Glutamatergic neuron (in vitro differentiated cells): Measurements from ENCODE around the gene LRRC8D. TPM values are rescaled to one million over a fixed set of nuclear protein-coding genes. Genes with fewer than 3 reads are reported as not detected.

Experiments
- DNase-seq: peaks from one replicate; pipeline ENCODE4 v3.0.0; 2022
- H3K27ac Mint-ChIP-seq: one replicate; pipeline ENCODE4 v1.8.0; 2020; ENCODE audit warnings: mild to moderate bottlenecking, mixed read lengths, inconsistent platforms; ENCODE audit not compliant: unreplicated experiment
- H3K27me3 Mint-ChIP-seq: one replicate; pipeline ENCODE4 v1.8.0; 2020; ENCODE audit warnings: mild to moderate bottlenecking, moderate library complexity, mixed read lengths, inconsistent platforms; ENCODE audit not compliant: unreplicated experiment
- H3K36me3 Mint-ChIP-seq: one replicate; pipeline ENCODE4 v1.8.0; 2020; ENCODE audit warnings: mild to moderate bottlenecking, mixed read lengths, inconsistent platforms; ENCODE audit not compliant: unreplicated experiment
- H3K4me1 Mint-ChIP-seq: one replicate; pipeline ENCODE4 v1.8.0; 2020; ENCODE audit warnings: mild to moderate bottlenecking, low read depth, mixed read lengths, inconsistent platforms; ENCODE audit not compliant: unreplicated experiment
- H3K4me3 Mint-ChIP-seq: one replicate; pipeline ENCODE4 v1.8.0; 2020; ENCODE audit warnings: mild to moderate bottlenecking, mixed read lengths, inconsistent platforms; ENCODE audit not compliant: unreplicated experiment
- H3K9me3 Mint-ChIP-seq: one replicate; pipeline ENCODE4 v1.8.0; 2020; ENCODE audit warnings: mild to moderate bottlenecking, moderate library complexity, mixed read lengths, inconsistent platforms; ENCODE audit not compliant: unreplicated experiment
- total RNA-seq: library from RNA; stranded (reverse); fragmentation: NEBNext Ultra II Directional; extraction: Animal tissue kit (Norgen Biotek cat#: 25700); gene quantifications from one replicate; pipeline ENCODE4 v1.2.1, GENCODE V29; 2021; ENCODE audit not compliant: unreplicated experiment
- TF ChIP-seq, protein P1 (sequence below): fragments of 200-600 bp; sonication (generic); IDR thresholded peaks from one replicate; pipeline ENCODE4 v1.5.0; 2021; ENCODE audit not compliant: partially characterized antibody, unreplicated experiment

LRRC8D gene
- total RNA-seq, 1 donor from 2014 or later: 54.9 TPM

DNA sequence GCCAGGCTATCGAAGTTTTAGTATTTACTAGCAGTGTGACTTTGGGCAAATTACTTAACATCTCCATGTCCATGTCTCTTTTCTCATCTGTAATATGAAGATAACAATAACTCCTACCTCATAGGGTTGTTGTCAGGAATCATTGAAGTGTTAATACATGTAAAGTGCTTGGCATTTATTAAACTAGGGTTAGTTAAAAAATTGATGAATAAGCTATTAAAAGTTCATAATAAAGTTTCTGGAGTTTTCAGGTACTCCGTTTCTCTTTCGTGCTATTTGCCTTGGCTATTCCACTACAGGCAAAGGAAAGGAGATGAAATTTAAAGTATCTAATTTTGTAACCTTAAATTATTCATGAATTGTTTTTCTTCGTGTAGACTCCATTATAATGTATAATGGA, 16.7 kb downstream of the LRRC8D start:
- H3K4me3 Mint-ChIP-seq: no peak overlapping the region
- H3K4me1 Mint-ChIP-seq: peaks cover 54% of the 10 kb centered on the region
- H3K27me3 Mint-ChIP-seq: peaks cover 1% of the 10 kb centered on the region
- H3K36me3 Mint-ChIP-seq: no peaks in the 10 kb centered on the region
- TF ChIP-seq, protein P1, sequence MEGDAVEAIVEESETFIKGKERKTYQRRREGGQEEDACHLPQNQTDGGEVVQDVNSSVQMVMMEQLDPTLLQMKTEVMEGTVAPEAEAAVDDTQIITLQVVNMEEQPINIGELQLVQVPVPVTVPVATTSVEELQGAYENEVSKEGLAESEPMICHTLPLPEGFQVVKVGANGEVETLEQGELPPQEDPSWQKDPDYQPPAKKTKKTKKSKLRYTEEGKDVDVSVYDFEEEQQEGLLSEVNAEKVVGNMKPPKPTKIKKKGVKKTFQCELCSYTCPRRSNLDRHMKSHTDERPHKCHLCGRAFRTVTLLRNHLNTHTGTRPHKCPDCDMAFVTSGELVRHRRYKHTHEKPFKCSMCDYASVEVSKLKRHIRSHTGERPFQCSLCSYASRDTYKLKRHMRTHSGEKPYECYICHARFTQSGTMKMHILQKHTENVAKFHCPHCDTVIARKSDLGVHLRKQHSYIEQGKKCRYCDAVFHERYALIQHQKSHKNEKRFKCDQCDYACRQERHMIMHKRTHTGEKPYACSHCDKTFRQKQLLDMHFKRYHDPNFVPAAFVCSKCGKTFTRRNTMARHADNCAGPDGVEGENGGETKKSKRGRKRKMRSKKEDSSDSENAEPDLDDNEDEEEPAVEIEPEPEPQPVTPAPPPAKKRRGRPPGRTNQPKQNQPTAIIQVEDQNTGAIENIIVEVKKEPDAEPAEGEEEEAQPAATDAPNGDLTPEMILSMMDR: no peak
- DNase-seq: no peak
- H3K9me3 Mint-ChIP-seq: peaks cover 6% of the 10 kb centered on the region
- no peak overlapping the region for H3K27ac Mint-ChIP-seq

- DNase-seq: no peak
- H3K27ac Mint-ChIP-seq: no peak overlapping the region
- H3K4me1 Mint-ChIP-seq: peaks cover 52% of the 10 kb centered on the region
- TF ChIP-seq, protein P1: no peak
- H3K36me3 Mint-ChIP-seq: no peaks in the 10 kb centered on the region
- peaks cover 12% of the 10 kb centered on the region for H3K9me3 Mint-ChIP-seq
- no peak overlapping the region for H3K4me3 Mint-ChIP-seq
- peaks cover 8% of the 10 kb centered on the region for H3K27me3 Mint-ChIP-seq
These were observed 18.7 kb downstream of the LRRC8D start for GRCh38 chr1:89839516-89839915.

DNA sequence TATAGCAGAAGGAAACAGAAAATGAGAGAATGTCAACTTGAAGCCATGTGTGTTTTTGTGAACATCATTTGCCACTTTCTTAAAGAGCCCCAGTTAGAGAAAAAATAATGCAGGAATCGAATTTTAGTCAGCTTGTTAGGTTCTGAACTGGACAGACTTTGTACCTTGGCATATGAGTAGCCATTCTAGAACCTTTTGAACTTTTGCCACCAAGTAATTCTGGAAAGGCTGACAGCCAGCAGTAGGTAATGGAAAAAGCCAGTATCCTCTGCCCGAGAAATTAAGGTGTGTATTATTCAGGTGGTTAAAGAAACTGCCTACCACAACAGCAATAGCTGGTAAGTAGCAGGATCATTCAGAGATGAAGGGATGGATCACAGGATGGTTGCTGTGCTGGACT, 20.7 kb downstream of the LRRC8D start:
- peaks cover 42% of the 10 kb centered on the region for H3K4me1 Mint-ChIP-seq
- H3K9me3 Mint-ChIP-seq: peaks cover 12% of the 10 kb centered on the region
- H3K36me3 Mint-ChIP-seq: no peaks in the 10 kb centered on the region
- peaks cover 8% of the 10 kb centered on the region for H3K27me3 Mint-ChIP-seq
- H3K4me3 Mint-ChIP-seq: no peak overlapping the region
- H3K27ac Mint-ChIP-seq: peak overlapping the region; percentile 23
- TF ChIP-seq, protein P1: no peak
- no peak for DNase-seq

DNA sequence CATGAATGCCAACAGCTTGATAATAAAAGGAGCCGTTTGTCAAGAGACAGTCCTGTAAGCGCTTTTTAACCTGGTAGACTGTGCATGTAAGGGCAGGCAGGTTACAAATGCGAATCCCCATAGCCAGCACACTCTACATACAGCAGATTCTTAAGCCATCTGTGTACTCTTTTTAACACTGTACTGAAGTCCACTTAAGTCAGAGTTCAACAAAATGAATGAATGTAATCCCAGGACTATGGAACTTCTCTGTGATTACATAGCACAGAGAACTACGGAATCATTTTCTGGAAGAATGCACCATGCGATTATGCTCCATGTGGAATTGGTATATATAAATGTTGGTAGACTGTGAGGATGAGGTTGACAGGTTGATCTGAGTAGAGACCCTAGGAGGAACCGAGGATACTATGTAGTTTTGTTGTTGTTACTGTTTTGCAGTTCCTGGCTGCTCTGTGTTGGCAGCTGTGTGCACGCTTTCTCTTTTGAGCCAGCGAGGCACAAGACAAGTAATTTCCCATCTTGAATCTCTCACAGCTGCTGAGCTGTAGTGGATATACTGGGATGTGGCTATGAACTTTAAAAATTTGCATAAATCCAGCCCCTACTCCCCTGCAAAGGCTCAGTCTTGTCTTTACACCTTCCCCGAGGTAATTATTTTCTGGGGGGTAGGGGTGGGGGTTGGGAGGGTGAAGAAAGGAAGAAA, 21.9 kb downstream of the LRRC8D start:
- Mint-ChIP-seq H3K27ac (peak overlapping the region; percentile 81), H3K4me1 (peaks cover 35% of the 10 kb centered on the region)
- TF ChIP-seq, protein P1: no peak

More for the DNA sequence above, 21.9 kb downstream of the LRRC8D start:
- no peak for DNase-seq
- Mint-ChIP-seq H3K27me3 (peaks cover 8% of the 10 kb centered on the region), H3K9me3 (peaks cover 12% of the 10 kb centered on the region), H3K36me3 (no peaks in the 10 kb centered on the region), H3K4me3 (peak overlapping the region; percentile 86)
